OCI-LY7 (cell line): ENCODE measurements around the gene OSBP2. TPM values are rescaled to one million over a fixed set of nuclear protein-coding genes. Genes with fewer than 3 reads are reported as not detected.

Experiments used
- BruUV-seq: library from RNA; stranded (reverse); fragments of 400-500 nt; replicated peaks from 2 replicates; lab custom pipeline; 2021; lab: Mats Ljungman, UMichigan
- CTCF ChIA-PET: fragments of 300-600 bp; sonication (Branson Sonifier 250); formaldehyde crosslinking; loops from one replicate; lab custom pipeline; 2022; ENCODE audit warnings: antibody characterized with exemption; ENCODE audit not compliant: unreplicated experiment; lab: Charles Lee
- POLR2A ChIA-PET: fragments of 300-600 bp; sonication (Branson Sonifier 250); formaldehyde crosslinking; loops from one replicate; lab custom pipeline; 2022; ENCODE audit warnings: antibody characterized with exemption; lab: Charles Lee
- DNase-seq: peaks from one replicate; pipeline ENCODE4 v3.0.0-alpha.2; 2015; ENCODE audit warnings: low spot score
- H2AFZ ChIP-seq: fragments of 200-600 bp; sonication (generic), shearing (Covaris generic); 2 replicates; pipeline ENCODE4 v1.6.1; 2014; ENCODE audit warnings: mild to moderate bottlenecking, antibody characterized with exemption, low read length, moderate library complexity
- H3K27ac ChIP-seq: fragments of 200-600 bp; sonication (generic); 2 replicates; pipeline ENCODE4 v1.5.1; 2014; ENCODE audit warnings: mixed run types, low read depth, mild to moderate bottlenecking, moderate library complexity, low read length, inconsistent platforms; ENCODE audit not compliant: poor library complexity, severe bottlenecking
- H3K36me3 ChIP-seq: fragments of 200-600 bp; sonication (generic); 2 replicates; pipeline ENCODE4 v1.6.1; 2014; ENCODE audit warnings: mild to moderate bottlenecking, antibody characterized with exemption, low read length, moderate library complexity, mixed read lengths; ENCODE audit not compliant: insufficient read depth
- H3K4me1 ChIP-seq: fragments of 200-600 bp; sonication (generic); 2 replicates; pipeline ENCODE4 v1.5.1; 2014; ENCODE audit warnings: mild to moderate bottlenecking, low read length; ENCODE audit not compliant: insufficient read depth, poor library complexity, severe bottlenecking
- H3K4me2 ChIP-seq: fragments of 200-600 bp; sonication (generic); 2 replicates; pipeline ENCODE4 v1.6.1; 2014; ENCODE audit warnings: mild to moderate bottlenecking, low read length
- H3K4me3 ChIP-seq: fragments of 200-600 bp; sonication (generic); 2 replicates; pipeline ENCODE4 v1.5.1; 2014; ENCODE audit warnings: mild to moderate bottlenecking, low read depth, low read length; ENCODE audit not compliant: poor library complexity, severe bottlenecking
- H3K79me2 ChIP-seq: fragments of 200-600 bp; sonication (generic); 2 replicates; pipeline ENCODE4 v1.6.1; 2016; ENCODE audit warnings: low read depth, mild to moderate bottlenecking, low read length, moderate library complexity, mixed read lengths; ENCODE audit not compliant: insufficient read depth
- H3K9me2 ChIP-seq: fragments of 200-600 bp; sonication (generic); 2 replicates; pipeline ENCODE4 v1.6.1; 2016; ENCODE audit warnings: mild to moderate bottlenecking, low read length, mixed read lengths; ENCODE audit not compliant: insufficient read depth
- H3K9me3 ChIP-seq: fragments of 200-600 bp; sonication (generic); 2 replicates; pipeline ENCODE4 v1.6.1; 2014; ENCODE audit warnings: mild to moderate bottlenecking, mixed run types, low read length, mixed read lengths
- H4K20me1 ChIP-seq: fragments of 200-600 bp; sonication (generic); 2 replicates; pipeline ENCODE4 v1.6.1; 2014; ENCODE audit warnings: mild to moderate bottlenecking, antibody characterized with exemption, low read length, moderate library complexity, mixed read lengths; ENCODE audit not compliant: insufficient read depth
- CTCF ChIP-seq: fragments of 200-600 bp; sonication (generic); conservative IDR thresholded peaks from 2 replicates; pipeline ENCODE4 v1.5.1; 2014; ENCODE audit warnings: mild to moderate bottlenecking, antibody characterized with exemption, low read length, moderate library complexity, mixed read lengths
- EZH2phosphoT487 ChIP-seq: fragments of 200-600 bp; sonication (generic); IDR thresholded peaks from 2 replicates; pipeline ENCODE4 v1.6.1; 2018; ENCODE audit warnings: low read depth, borderline replicate concordance, mild to moderate bottlenecking, mixed run types, antibody characterized with exemption, low read length, moderate library complexity, mixed read lengths
- intact Hi-C: fragments of 100-400 bp; cut with micrococcal nuclease; formaldehyde crosslinking; loops from one replicate; pipeline ENCODE4 v1.10.0; 2022; ENCODE audit not compliant: unreplicated experiment
- total RNA-seq, 2 experiments: library from RNA; depleted of rRNA in 1 of 2; stranded (reverse); fragments of >200 nt in 1 of 2; shearing (Covaris generic) in 1 of 2; gene quantifications; 2 replicates each; pipeline ENCODE4 v1.2.3, GENCODE V29; 2014 to 2022

OSBP2 gene
- total RNA-seq, 2 experiments from 2014 or later = 0.19 to 0.34 TPM

- H2AFZ ChIP-seq = no peak overlapping the region
- CTCF ChIA-PET = interaction anchor here (0.6 kb wide), 1 partner anchor 169 kb away, joined by 3 read pairs; the partner anchor contains the start of gene SLC35E4
- no peak overlapping the region for H3K27ac ChIP-seq
- H3K4me2 ChIP-seq = no peak overlapping the region
- no TSS peak for BruUV-seq
- no peaks in the 10 kb centered on the region for H3K4me1 ChIP-seq
- no peaks in the 10 kb centered on the region for H3K36me3 ChIP-seq
- H3K79me2 ChIP-seq = no peaks in the 10 kb centered on the region
- H3K4me3 ChIP-seq = no peak overlapping the region
- no peak for TF ChIP-seq CTCF
- TF ChIP-seq EZH2phosphoT487 = no peak
- intact Hi-C loops = no loop called here
- POLR2A ChIA-PET = no interaction called here
- no peak for DNase-seq
- no peaks in the 10 kb centered on the region for H3K9me3 ChIP-seq
- H4K20me1 ChIP-seq = no peaks in the 10 kb centered on the region; the same call in 1 of the 2 replicates
- H3K9me2 ChIP-seq = no peaks in the 10 kb centered on the region
These were observed 110.0 kb downstream of the OSBP2 start for GRCh38 chr22:30804626-30805025.

DNA sequence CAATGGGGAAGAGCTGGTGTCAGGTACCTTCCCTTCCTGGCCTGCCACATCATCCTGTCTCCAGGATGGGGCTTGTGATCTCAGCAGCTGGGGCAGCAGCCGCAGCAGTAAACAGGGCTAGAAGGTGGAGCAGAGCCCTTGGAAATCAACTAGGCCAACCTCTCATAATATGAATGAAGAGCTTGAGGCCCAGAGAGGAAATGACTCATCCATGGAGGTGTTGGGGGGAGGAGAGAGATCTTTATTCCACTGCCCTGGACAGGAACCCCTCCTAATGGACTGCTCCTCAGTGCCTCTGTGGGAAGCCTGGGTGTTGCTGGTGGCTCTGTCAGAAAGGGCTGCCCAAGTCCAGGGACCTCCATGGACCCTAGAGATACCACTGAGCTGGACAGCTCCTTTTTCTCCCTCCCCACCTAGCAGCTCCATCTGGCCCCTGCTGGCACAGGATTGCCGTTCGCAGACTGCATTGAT is 111.8 kb downstream of the OSBP2 start:
- Histone ChIP-seq H3K36me3 (no peaks in the 10 kb centered on the region), H3K4me3 (no peak overlapping the region), H2AFZ (no peak overlapping the region), H3K4me2 (no peak overlapping the region), H3K27ac (no peak overlapping the region), H3K9me3 (no peaks in the 10 kb centered on the region), H3K79me2 (no peaks in the 10 kb centered on the region), H4K20me1 (no peaks in the 10 kb centered on the region; the same call in 1 of the 2 replicates), H3K4me1 (no peaks in the 10 kb centered on the region), H3K9me2 (no peaks in the 10 kb centered on the region)
- BruUV-seq = no TSS peak
- ChIA-PET CTCF (no interaction called here), POLR2A (no interaction called here)
- TF ChIP-seq CTCF (no peak), EZH2phosphoT487 (no peak)
- DNase-seq = no peak
- intact Hi-C loops = no loop called here

DNA sequence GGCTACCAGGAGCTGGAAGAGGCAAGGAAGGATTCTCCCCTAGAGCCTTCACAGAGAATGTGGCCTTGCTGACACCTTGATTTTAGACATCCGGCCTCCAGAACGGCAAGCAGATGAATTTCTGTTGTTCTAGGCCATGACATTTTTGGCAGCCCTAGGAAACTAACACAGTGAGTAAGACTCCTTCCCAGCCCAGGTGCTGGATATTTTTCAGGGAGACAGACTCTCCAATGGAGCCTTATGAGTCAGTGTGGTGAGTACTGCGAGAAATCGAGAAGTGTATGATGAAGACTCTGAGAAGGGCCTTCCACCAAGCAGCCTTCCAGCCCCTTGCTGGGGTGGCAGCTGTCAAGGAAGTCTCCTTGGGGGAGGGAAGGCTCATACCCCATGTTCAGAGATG is 114.4 kb downstream of the OSBP2 start:
- Histone ChIP-seq H3K79me2 (no peaks in the 10 kb centered on the region), H3K9me3 (no peaks in the 10 kb centered on the region), H3K9me2 (no peaks in the 10 kb centered on the region), H3K4me1 (no peaks in the 10 kb centered on the region), H3K4me3 (no peak overlapping the region), H3K36me3 (no peaks in the 10 kb centered on the region), H3K4me2 (no peak overlapping the region), H2AFZ (no peak overlapping the region), H3K27ac (no peak overlapping the region), H4K20me1 (no peaks in the 10 kb centered on the region; the same call in 1 of the 2 replicates)
- intact Hi-C loops = no loop called here
- DNase-seq = no peak
- BruUV-seq = no TSS peak
- CTCF ChIA-PET = no interaction called here
- TF ChIP-seq EZH2phosphoT487 (no peak), CTCF (no peak)
- POLR2A ChIA-PET = no interaction called here
